ENCODE measurements around the gene PCSK7. TPM values are rescaled to one million over a fixed set of nuclear protein-coding genes. Genes with fewer than 3 reads are reported as not detected.

The PCSK7 gene
- total RNA-seq, 2 donors from 2014 or later = 38.5 to 45.7 TPM

DNA sequence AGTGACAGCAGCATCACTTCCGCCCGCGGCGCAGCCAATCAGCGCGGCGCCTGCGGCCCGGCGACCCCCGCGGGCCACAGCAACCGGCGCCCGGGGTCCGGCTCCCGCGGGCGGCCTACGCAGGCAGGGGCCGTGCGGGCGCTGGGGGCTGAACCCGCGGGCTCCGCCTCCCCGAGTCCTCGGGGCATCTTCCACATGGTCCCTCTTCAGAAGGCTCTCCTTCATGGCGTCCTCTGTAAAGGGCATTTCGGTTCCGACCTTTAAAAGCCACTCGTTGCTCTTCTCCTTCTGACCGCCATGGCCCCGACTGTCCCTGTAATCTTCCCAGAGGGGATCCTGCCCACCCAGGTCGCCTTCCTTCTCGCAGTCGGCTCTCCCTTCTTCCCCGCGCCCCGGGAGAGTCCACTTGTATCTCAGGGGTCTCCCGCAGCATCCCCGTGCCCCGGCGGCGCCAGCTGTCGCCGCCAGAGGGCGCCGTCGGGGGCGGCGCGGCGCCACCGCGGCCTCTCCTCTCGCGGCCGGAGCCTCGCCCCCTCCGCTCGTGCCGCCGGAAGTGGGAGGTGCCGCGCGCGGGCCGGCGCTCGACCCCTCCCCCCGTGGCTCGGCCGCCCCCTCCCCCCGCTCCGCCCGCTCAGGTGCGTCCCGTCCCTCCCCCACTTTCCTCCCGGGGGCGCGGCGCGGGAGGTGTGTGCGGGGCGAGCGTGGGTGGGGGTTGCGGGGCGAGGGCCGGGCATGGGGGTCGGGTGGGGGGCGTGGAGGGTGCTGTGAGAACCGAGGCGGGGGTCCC lies 412 bp upstream of the PCSK7 start, which contains the start of gene RNF214:
Gene RNF214 (plus strand): TSS at position 580 of the 787 bp plus-strand sequence. CDS start 1,602 bp downstream, outside the sequence.
- no peak for TF ChIP-seq POLR2AphosphoS5 (IDR thresholded peaks at IDR 0.05)
- TF ChIP-seq, protein P1, sequence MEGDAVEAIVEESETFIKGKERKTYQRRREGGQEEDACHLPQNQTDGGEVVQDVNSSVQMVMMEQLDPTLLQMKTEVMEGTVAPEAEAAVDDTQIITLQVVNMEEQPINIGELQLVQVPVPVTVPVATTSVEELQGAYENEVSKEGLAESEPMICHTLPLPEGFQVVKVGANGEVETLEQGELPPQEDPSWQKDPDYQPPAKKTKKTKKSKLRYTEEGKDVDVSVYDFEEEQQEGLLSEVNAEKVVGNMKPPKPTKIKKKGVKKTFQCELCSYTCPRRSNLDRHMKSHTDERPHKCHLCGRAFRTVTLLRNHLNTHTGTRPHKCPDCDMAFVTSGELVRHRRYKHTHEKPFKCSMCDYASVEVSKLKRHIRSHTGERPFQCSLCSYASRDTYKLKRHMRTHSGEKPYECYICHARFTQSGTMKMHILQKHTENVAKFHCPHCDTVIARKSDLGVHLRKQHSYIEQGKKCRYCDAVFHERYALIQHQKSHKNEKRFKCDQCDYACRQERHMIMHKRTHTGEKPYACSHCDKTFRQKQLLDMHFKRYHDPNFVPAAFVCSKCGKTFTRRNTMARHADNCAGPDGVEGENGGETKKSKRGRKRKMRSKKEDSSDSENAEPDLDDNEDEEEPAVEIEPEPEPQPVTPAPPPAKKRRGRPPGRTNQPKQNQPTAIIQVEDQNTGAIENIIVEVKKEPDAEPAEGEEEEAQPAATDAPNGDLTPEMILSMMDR (IDR thresholded peaks at IDR 0.05) = peak; percentile 91 to 99 (median 98)
- TF ChIP-seq POLR2A (IDR thresholded peaks at IDR 0.05) = peak; percentile 5
- Histone ChIP-seq H3K4me1 (replicated peaks) (no peaks in the 10 kb centered on the region), H3K27me3 (replicated peaks; ENCODE audit: insufficient read depth) (no peaks in the 10 kb centered on the region), H3K9me3 (no peaks in the 10 kb centered on the region), H3K4me3 (peak within 1 kb of the TSS; percentile 69 to 80), H3K36me3 (peaks cover 0 to 9% of the 10 kb centered on the region in 2 donors), H3K27ac (peak within 1 kb of the TSS; percentile 88 to 91)
- intact Hi-C loops (cut with DNase I) = loop anchor here (2.0 to 5.0 kb wide), 3 partner anchors 85 to 445 kb away; partner anchors contain the start of genes BACE1, PAFAH1B2 and ZPR1
- peak; percentile 67 for DNase-seq (ENCODE audit: low spot score)
- under 1% methylated on average over 52 of the region's 94 CpGs for WGBS

GRCh38 chr11:117230999-117231841 lies 653 bp downstream of the PCSK7 start:
- 4% methylated on average over 14 of the region's 14 CpGs for WGBS
- peaks cover 0 to 9% of the 10 kb centered on the region in 2 donors for H3K36me3 ChIP-seq
- H3K9me3 ChIP-seq = no peaks in the 10 kb centered on the region
- peak overlapping the region; percentile 69 to 80 for H3K4me3 ChIP-seq
- TF ChIP-seq POLR2A (IDR thresholded peaks at IDR 0.05) = no peak
- TF ChIP-seq POLR2AphosphoS5 (IDR thresholded peaks at IDR 0.05) = no peak
- TF ChIP-seq, protein P1 (IDR thresholded peaks at IDR 0.05) = no peak
- intact Hi-C loops (cut with DNase I) = loop anchor here (5.0 kb wide), 2 partner anchors 89 to 444 kb away; partner anchors contain the start of genes PAFAH1B2 and ZPR1
- no peaks in the 10 kb centered on the region for H3K4me1 ChIP-seq (replicated peaks)
- H3K27ac ChIP-seq = peak overlapping the region; percentile 88 to 91
- no peaks in the 10 kb centered on the region for H3K27me3 ChIP-seq (replicated peaks; ENCODE audit: insufficient read depth)
- DNase-seq (ENCODE audit: low spot score) = no peak

DNA sequence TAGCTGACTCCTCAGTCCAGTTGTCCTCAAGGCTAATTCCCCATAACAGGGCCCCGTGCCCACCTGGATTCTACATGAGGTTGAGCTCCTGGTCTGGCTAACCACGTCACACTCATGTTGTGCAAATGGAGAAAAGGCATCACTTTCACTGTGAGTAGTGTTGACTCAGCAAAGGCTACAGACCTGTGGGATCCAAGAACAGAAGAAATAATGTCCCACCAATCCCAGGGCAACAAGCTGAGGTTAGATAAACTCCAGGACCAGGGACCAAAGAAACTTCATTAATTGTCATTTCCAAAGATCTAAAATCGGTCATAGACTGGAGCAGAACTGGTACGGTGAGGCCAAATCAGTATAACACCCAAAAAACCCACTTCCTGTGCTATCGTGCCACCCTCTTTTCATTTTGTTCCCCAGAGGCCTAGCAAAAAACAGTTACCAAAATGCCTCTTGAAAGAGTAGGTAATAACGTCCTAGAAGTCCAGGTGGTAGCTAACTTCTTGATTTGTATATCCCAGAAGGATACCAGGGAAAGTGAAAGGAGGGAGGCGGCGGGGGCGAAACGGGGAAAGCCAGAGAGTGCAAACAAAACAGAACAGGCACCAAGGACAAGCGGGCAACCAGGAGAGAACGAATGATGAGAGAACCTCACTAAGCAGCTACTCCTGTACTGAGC lies 1.4 kb downstream of the PCSK7 start:
- Histone ChIP-seq H3K4me1 (replicated peaks) (no peaks in the 10 kb centered on the region), H3K36me3 (peaks cover 0 to 9% of the 10 kb centered on the region in 2 donors), H3K27ac (peak overlapping the region in 1 of 2 donors; percentile 91), H3K4me3 (peak overlapping the region in 1 of 2 donors; percentile 2), H3K27me3 (replicated peaks; ENCODE audit: insufficient read depth) (no peaks in the 10 kb centered on the region), H3K9me3 (no peaks in the 10 kb centered on the region)
- TF ChIP-seq POLR2AphosphoS5 (IDR thresholded peaks at IDR 0.05) = peak; percentile 11
- TF ChIP-seq POLR2A (IDR thresholded peaks at IDR 0.05) = no peak
- TF ChIP-seq, protein P1 (IDR thresholded peaks at IDR 0.05) = no peak
- intact Hi-C loops (cut with DNase I) = loop anchor here (5.0 kb wide), 2 partner anchors 88 to 443 kb away; partner anchors contain the start of genes PAFAH1B2 and ZPR1
- 63% methylated on average over 12 of the region's 12 CpGs for WGBS
- DNase-seq (ENCODE audit: low spot score) = no peak

DNA sequence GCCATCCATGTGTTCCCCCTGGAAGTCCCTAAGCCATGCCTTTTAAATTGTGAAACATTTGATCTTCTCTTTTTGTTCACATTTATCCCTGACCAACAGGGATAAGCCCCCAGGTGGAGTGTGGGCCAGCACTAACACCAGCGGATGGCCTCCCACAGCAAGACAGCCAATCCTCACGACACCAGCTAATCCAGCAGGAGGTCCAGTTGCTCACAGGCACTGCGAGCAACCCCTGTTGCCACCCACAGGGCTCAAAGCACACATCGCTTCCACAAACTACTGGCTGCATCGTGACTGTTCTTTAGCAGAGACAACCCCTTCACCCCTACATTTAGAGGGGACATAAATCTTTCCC lies 2.0 kb downstream of the PCSK7 start:
- Histone ChIP-seq H3K4me3 (no peak overlapping the region), H3K4me1 (replicated peaks) (no peaks in the 10 kb centered on the region), H3K27ac (no peak overlapping the region), H3K9me3 (no peaks in the 10 kb centered on the region), H3K27me3 (replicated peaks; ENCODE audit: insufficient read depth) (no peaks in the 10 kb centered on the region), H3K36me3 (peaks cover 0 to 9% of the 10 kb centered on the region in 2 donors)
- DNase-seq (ENCODE audit: low spot score) = no peak
- WGBS = 83% methylated on average over 5 of the region's 5 CpGs
- no peak for TF ChIP-seq POLR2A (IDR thresholded peaks at IDR 0.05)
- TF ChIP-seq POLR2AphosphoS5 (IDR thresholded peaks at IDR 0.05) = no peak
- TF ChIP-seq, protein P1 (IDR thresholded peaks at IDR 0.05) = no peak
- intact Hi-C loops (cut with DNase I) = loop anchor here (5.0 kb wide), 3 partner anchors 88 to 443 kb away; partner anchors contain the start of genes PAFAH1B2 and ZPR1

All from prostate gland (tissue), 2 donors.